ENCODE measurements around the gene THAP7.

THAP7 gene

GRCh38 chr22:21031545-21032036, 29.7 kb upstream of the THAP7 start:
- DNase-seq (ENCODE audit: low spot score): no peak

- DNase-seq (ENCODE audit: low spot score): no peak
Measured at GRCh38 chr22:21030621-21031544, 29.0 kb upstream of the THAP7 start.

- no peak for DNase-seq (ENCODE audit: low spot score)
Measured at GRCh38 chr22:21030032-21030431, 28.1 kb upstream of the THAP7 start.

GRCh38 chr22:21029486-21030025, 27.6 kb upstream of the THAP7 start:
- DNase-seq (ENCODE audit: low spot score): no peak

GRCh38 chr22:21028277-21029251, 26.6 kb upstream of the THAP7 start:
- DNase-seq (ENCODE audit: low spot score): no peak

- DNase-seq (ENCODE audit: low spot score): no peak
Measured at GRCh38 chr22:21026783-21027692, 25.1 kb upstream of the THAP7 start.

- DNase-seq (ENCODE audit: low spot score): no peak
Measured at GRCh38 chr22:21025763-21026755, 24.1 kb upstream of the THAP7 start.

GRCh38 chr22:21025266-21025665, 23.3 kb upstream of the THAP7 start:
- DNase-seq (ENCODE audit: low spot score): no peak

GRCh38 chr22:21022955-21023614, 21.2 kb upstream of the THAP7 start:
- no peak for DNase-seq (ENCODE audit: low spot score)

- no peak for DNase-seq (ENCODE audit: low spot score)
Measured at GRCh38 chr22:21022507-21022906, 20.6 kb upstream of the THAP7 start.

GRCh38 chr22:21020802-21021429, 19.0 kb upstream of the THAP7 start:
- DNase-seq (ENCODE audit: low spot score): no peak

GRCh38 chr22:21018314-21018713, 16.4 kb upstream of the THAP7 start:
- DNase-seq (ENCODE audit: low spot score): no peak

GRCh38 chr22:21016644-21017420, 14.9 kb upstream of the THAP7 start:
- no peak for DNase-seq (ENCODE audit: low spot score)

GRCh38 chr22:21015466-21016006, 13.6 kb upstream of the THAP7 start:
- DNase-seq (ENCODE audit: low spot score): no peak

GRCh38 chr22:21014726-21015465, 13.0 kb upstream of the THAP7 start, which contains the start of gene P2RX6:
TSS of gene P2RX6 (plus strand) at chr22:21015165. CDS start at chr22:21015175, 10 bp downstream.
- peak; percentile 15 for DNase-seq (ENCODE audit: low spot score)

GRCh38 chr22:21014202-21014725, 12.3 kb upstream of the THAP7 start:
- peak; percentile 87 for DNase-seq (ENCODE audit: low spot score)
